HG03196 (cell line): ENCODE data around the gene ADAMTS1.

Experiments
- ATAC-seq: cut with Tn5 transposase; IDR thresholded peaks from one replicate; pipeline ENCODE4 v1.9.1; 2021; ENCODE audit not compliant: unreplicated experiment

ADAMTS1 gene

DNA sequence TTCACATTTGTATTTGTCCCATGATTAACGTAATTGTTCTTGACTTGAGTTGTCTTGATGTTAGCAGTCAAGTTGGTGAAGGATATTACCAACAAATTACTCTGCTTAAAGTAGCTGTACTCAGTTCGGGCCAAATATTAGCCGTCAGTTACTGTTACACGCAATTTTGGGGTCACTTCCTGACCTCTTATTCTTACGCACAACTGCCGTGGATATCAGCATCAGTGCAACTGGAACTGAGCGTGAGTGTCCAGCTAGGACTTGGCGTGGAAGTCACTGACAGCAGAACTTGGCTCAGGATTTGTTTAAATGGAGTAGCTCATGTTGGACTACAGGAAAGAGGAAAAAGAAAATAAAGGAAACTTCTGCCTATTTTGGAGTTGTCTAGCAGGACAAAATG, 56.4 kb downstream of the ADAMTS1 start:
- ATAC-seq, result no peak
